B cell (primary cell): Measurements from ENCODE around the gene CNBP. TPM values are rescaled to one million over a fixed set of nuclear protein-coding genes. Genes with fewer than 3 reads are reported as not detected.
A peak's percentile ranks its signal among the peaks of the same experiment; 100 is the strongest.

ENCODE experiments used
- ATAC-seq: fragments of 200-7000 bp; cut with Tn5 transposase; one replicate; pipeline ENCODE4 v1.10.0; 2021; ENCODE audit warnings: low read depth, mild to moderate bottlenecking, moderate number of reproducible peaks, moderate library complexity
- CTCF ChIA-PET: fragments of 350-600 bp; sonication (Branson Sonifier 250); formaldehyde crosslinking; loops from one replicate; lab custom pipeline; 2021; ENCODE audit warnings: antibody characterized with exemption, inconsistent platforms; lab: Charles Lee
- POLR2A ChIA-PET: fragments of 350-600 bp; sonication (Branson Sonifier 250); formaldehyde crosslinking; loops from one replicate; lab custom pipeline; 2021; ENCODE audit warnings: antibody characterized with exemption; lab: Charles Lee
- DNase-seq: peaks from one replicate; pipeline ENCODE4 v3.0.0; 2013
- H2AFZ ChIP-seq: 2 replicates; pipeline ENCODE4 v1.6.1; 2012; ENCODE audit warnings: mild to moderate bottlenecking, low read depth, low read length; ENCODE audit not compliant: insufficient read depth, poor library complexity, severe bottlenecking
- H3K27ac ChIP-seq, 2 donors: 1 replicate in 1 of 2; 2 replicates in 1 of 2; pipeline ENCODE4 v1.5.1; 2012 to 2013; ENCODE audit warnings: low read length in 2 of 2, mild to moderate bottlenecking in 2 of 2, moderate library complexity in 1 of 2
- H3K27me3 ChIP-seq, 4 experiments: fragments of 200-600 bp in 1 of 4; sonication (generic) in 1 of 4; replicated peaks in 1 of 4; 1 replicate in 2 of 4; 2 replicates in 2 of 4; pipeline versions ENCODE4 v1.6.1 to v1.7.0; 2013 to 2016; ENCODE audit warnings: low read length in 3 of 4, mild to moderate bottlenecking in 2 of 4, mixed read lengths in 1 of 4, moderate library complexity in 1 of 4; ENCODE audit not compliant: insufficient read depth in 4 of 4, control insufficient read depth in 3 of 4; ENCODE audit errors: control extremely low read depth in 1 of 4
- H3K36me3 ChIP-seq, 2 experiments: replicated peaks in 1 of 2; 1 replicate in 1 of 2; 2 replicates in 1 of 2; pipeline versions ENCODE4 v1.6.1 to v1.7.1; 2013; ENCODE audit warnings: low read length in 1 of 2; ENCODE audit not compliant: insufficient read depth in 2 of 2, control insufficient read depth in 1 of 2; ENCODE audit errors: control extremely low read depth in 1 of 2, extremely low read depth in 1 of 2
- H3K4me1 ChIP-seq, 2 donors: fragments of 200-600 bp in 1 of 2; sonication (generic) in 1 of 2; 1 replicate in 1 of 2; 2 replicates in 1 of 2; pipeline versions ENCODE4 v1.5.1 to v1.6.1; 2013 to 2017; ENCODE audit warnings: low read length in 2 of 2; ENCODE audit not compliant: control insufficient read depth in 2 of 2, insufficient read depth in 2 of 2
- H3K4me2 ChIP-seq: replicated peaks from 2 replicates; pipeline ENCODE3; 2012; ENCODE audit warnings: mild to moderate bottlenecking, low read depth, low read length; ENCODE audit not compliant: poor library complexity, severe bottlenecking
- H3K4me3 ChIP-seq, 5 experiments: fragments of 200-600 bp in 1 of 5; sonication (generic) in 1 of 5; 1 replicate in 3 of 5; 2 replicates in 2 of 5; pipeline versions ENCODE4 v1.5.1 to v1.7.0; 2011 to 2016; ENCODE audit warnings: low read length in 4 of 5, mild to moderate bottlenecking in 4 of 5, low read depth in 2 of 5, control low read depth in 1 of 5, moderate library complexity in 1 of 5; ENCODE audit not compliant: insufficient read depth in 1 of 5; ENCODE audit errors: control extremely low read depth in 1 of 5, extremely low read depth in 1 of 5
- H3K79me2 ChIP-seq: fragments of 200-600 bp; sonication (generic); one replicate; pipeline ENCODE4 v1.6.0; 2016; ENCODE audit warnings: low read length; ENCODE audit not compliant: control insufficient read depth, insufficient read depth
- H3K9ac ChIP-seq: fragments of 200-600 bp; sonication (generic); 2 replicates; pipeline ENCODE4 v1.6.1; 2017; ENCODE audit warnings: mild to moderate bottlenecking, low read length, moderate library complexity
- H3K9me3 ChIP-seq, 3 donors: one replicate each; pipeline versions ENCODE4 v1.6.1 to v1.7.1; 2013; ENCODE audit warnings: low read length in 2 of 3; ENCODE audit not compliant: control insufficient read depth in 2 of 3, insufficient read depth in 1 of 3; ENCODE audit errors: control extremely low read depth in 1 of 3
- H4K20me1 ChIP-seq: 2 replicates; pipeline ENCODE4 v1.6.0; 2012; ENCODE audit warnings: mild to moderate bottlenecking, low read length; ENCODE audit not compliant: insufficient read depth, control insufficient read depth, poor library complexity, severe bottlenecking
- H3K27ac Mint-ChIP-seq: one replicate; pipeline ENCODE4 v1.8.0; 2021; ENCODE audit warnings: mixed read lengths
- H3K27me3 Mint-ChIP-seq: one replicate; pipeline ENCODE4 v1.8.0; 2021; ENCODE audit warnings: mixed read lengths
- H3K4me1 Mint-ChIP-seq: one replicate; pipeline ENCODE4 v1.8.0; 2021; ENCODE audit warnings: mixed read lengths
- H3K4me3 Mint-ChIP-seq: one replicate; pipeline ENCODE4 v1.8.0; 2021; ENCODE audit warnings: mixed read lengths
- H3K9me3 Mint-ChIP-seq: one replicate; pipeline ENCODE4 v1.8.0; 2022; ENCODE audit warnings: mixed read lengths; ENCODE audit not compliant: insufficient read depth
- EZH2 ChIP-seq: IDR thresholded peaks from 2 replicates; pipeline ENCODE4 v1.6.1; 2012; ENCODE audit warnings: borderline replicate concordance, low read depth, mild to moderate bottlenecking, moderate library complexity, low read length; ENCODE audit not compliant: insufficient read depth, poor library complexity, severe bottlenecking
- WGBS: methylation state at CpG from one replicate; pipeline ENCODE4 v1.1.5; 2013; ENCODE audit warnings: missing lambda C conversion rate; ENCODE audit not compliant: insufficient coverage; 5-methylcytosine and 5-hydroxymethylcytosine counted together
- intact Hi-C: fragments of 100-400 bp; cut with micrococcal nuclease; formaldehyde crosslinking; loops from one replicate; pipeline ENCODE4 v1.10.0; 2022
- polyA plus RNA-seq: library from polyadenylated mRNA; depleted of rRNA; stranded (reverse); fragments of >200 nt; gene quantifications from 2 replicates; pipeline ENCODE4 v1.2.3, GENCODE V29; 2012
- total RNA-seq, 2 donors: library from RNA; stranded (reverse); fragments of 120-200 nt in 1 of 2; gene quantifications; 1 replicate in 1 of 2; 2 replicates in 1 of 2; pipeline versions ENCODE4 v1.2.3 to v1.2.4, GENCODE V29; 2013 to 2022
- TF ChIP-seq, protein P1 (sequence below): fragments of 200-600 bp; IDR thresholded peaks from one replicate; pipeline ENCODE4 v1.8.0; 2022; ENCODE audit warnings: antibody characterized with exemption, mild to moderate bottlenecking

CNBP gene
- total and polyA plus RNA-seq, 2 donors (not counting 1 experiment from before 2014, with no cell fraction given) = 167 to 304 TPM

DNA sequence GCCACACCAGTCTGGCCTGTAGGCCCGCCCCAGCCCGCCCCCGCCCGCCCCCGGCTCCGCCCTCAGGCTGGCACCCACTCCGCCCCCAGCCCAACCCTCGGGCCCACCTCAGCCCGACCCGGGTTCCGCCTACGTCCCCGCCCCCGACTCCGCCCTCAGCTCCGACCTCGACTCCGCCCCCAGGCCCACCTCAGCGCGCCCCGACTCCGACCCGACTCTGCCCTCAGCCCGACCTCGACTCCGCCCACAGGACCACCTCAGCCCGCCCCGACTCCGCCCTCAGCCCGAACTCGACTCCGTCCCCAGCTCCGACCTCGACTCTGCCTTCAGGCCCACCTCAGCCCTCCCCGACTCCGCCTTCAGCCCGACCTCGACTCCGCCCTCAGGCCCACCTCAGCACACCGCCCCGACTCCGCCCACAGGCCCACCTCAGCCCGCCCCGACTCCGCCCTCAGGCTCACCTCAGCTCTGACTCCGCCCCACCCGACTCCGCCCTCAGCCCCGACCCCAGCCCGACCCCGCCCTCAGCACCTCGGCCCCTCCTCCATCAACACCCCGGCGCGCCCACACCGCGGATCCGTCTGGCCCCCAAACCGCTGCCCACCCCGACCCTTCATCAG is 61.8 kb downstream of the CNBP start, which contains the start of gene RAB43:
Gene RAB43, minus strand, starts transcription at position 13 of the 620 bp plus-strand sequence. CDS start 315 bp downstream, outside the sequence.
- Mint-ChIP-seq H3K9me3 (no peaks in the 10 kb centered on the region), H3K4me1 (peaks cover 47% of the 10 kb centered on the region), H3K4me3 (peak within 1 kb of the TSS; percentile 88), H3K27ac (peak within 1 kb of the TSS; percentile 84), H3K27me3 (no peaks in the 10 kb centered on the region)
- CTCF ChIA-PET = interaction anchor here (1.0 to 4.3 kb wide), 8 partner anchors 41 to 151 kb away, joined by 3 to 32 read pairs (median 4); partner anchors contain the start of gene COPG1
- intact Hi-C loops = loop anchor here (2.0 to 5.0 kb wide), 4 partner anchors 95 to 455 kb away; partner anchors contain the start of gene COPG1
- H4K20me1 ChIP-seq = peaks cover 26% of the 10 kb centered on the region
- no peaks in the 10 kb centered on the region for H3K27me3 ChIP-seq
- DNase-seq (peak; percentile 89), ATAC-seq (peak; percentile 73)
- peak within 1 kb of the TSS; percentile 57 to 61 for H3K27ac ChIP-seq
- TF ChIP-seq, protein P1, sequence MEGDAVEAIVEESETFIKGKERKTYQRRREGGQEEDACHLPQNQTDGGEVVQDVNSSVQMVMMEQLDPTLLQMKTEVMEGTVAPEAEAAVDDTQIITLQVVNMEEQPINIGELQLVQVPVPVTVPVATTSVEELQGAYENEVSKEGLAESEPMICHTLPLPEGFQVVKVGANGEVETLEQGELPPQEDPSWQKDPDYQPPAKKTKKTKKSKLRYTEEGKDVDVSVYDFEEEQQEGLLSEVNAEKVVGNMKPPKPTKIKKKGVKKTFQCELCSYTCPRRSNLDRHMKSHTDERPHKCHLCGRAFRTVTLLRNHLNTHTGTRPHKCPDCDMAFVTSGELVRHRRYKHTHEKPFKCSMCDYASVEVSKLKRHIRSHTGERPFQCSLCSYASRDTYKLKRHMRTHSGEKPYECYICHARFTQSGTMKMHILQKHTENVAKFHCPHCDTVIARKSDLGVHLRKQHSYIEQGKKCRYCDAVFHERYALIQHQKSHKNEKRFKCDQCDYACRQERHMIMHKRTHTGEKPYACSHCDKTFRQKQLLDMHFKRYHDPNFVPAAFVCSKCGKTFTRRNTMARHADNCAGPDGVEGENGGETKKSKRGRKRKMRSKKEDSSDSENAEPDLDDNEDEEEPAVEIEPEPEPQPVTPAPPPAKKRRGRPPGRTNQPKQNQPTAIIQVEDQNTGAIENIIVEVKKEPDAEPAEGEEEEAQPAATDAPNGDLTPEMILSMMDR = no peak
- TF ChIP-seq EZH2 = no peak
- POLR2A ChIA-PET = interaction anchor here (0.6 to 1.8 kb wide), 10 partner anchors 11 to 971 kb away, joined by 3 to 7 read pairs (median 4); partner anchors contain the start of gene CNBP
- H3K4me3 ChIP-seq = peak within 1 kb of the TSS; percentile 68 to 81 (median 76)
- peak within 1 kb of the TSS; percentile 80 for H3K9ac ChIP-seq
- H3K79me2 ChIP-seq = peaks cover 28% of the 10 kb centered on the region
- H2AFZ ChIP-seq = peak within 1 kb of the TSS; percentile 70
- peaks cover 42% of the 10 kb centered on the region in 2 donors for H3K4me1 ChIP-seq
- peak within 1 kb of the TSS; percentile 98 for H3K4me2 ChIP-seq
- peaks cover 4% of the 10 kb centered on the region in 2 experiments for H3K36me3 ChIP-seq
- H3K9me3 ChIP-seq = no peaks in the 10 kb centered on the region
- 11% methylated on average over 49 of the region's 60 CpGs for WGBS
